SK-N-SH treated with all-trans-retinoic acid at 6 μM for 48 hours (cell line): ENCODE data around the gene SRPRA.

Experiments
- ATAC-seq: fragments of 200-7000 bp; cut with Tn5 transposase; 3 replicates; pipeline ENCODE4 v1.9.1; 2020; ENCODE audit warnings: mild to moderate bottlenecking, moderate library complexity
- ARNTL ChIP-seq: fragments of 450-650 bp; formaldehyde crosslinking; IDR thresholded peaks from 2 replicates; pipeline ENCODE4 v1.5.0; 2020; ENCODE audit warnings: low read depth, mild to moderate bottlenecking, moderate library complexity, borderline replicate concordance
- BACH2 ChIP-seq: fragments of 250-450 bp; sonication (Bioruptor Pico); IDR thresholded peaks from 2 replicates; pipeline ENCODE4 v1.9.0; 2021; ENCODE audit warnings: mild to moderate bottlenecking, borderline replicate concordance
- CSDC2 ChIP-seq: fragments of 250-450 bp; sonication (Bioruptor Pico); IDR thresholded peaks from 2 replicates; pipeline ENCODE4 v1.5.0; 2020; ENCODE audit warnings: mild to moderate bottlenecking, moderate library complexity
- ESRRG ChIP-seq: fragments of 250-450 bp; sonication (Bioruptor Pico); IDR thresholded peaks from 2 replicates; pipeline ENCODE4 v1.6.1; 2021; ENCODE audit warnings: mild to moderate bottlenecking
- ISL1 ChIP-seq: fragments of 250-450 bp; sonication (Bioruptor Pico); IDR thresholded peaks from 2 replicates; pipeline ENCODE4 v2.1.2; 2022; ENCODE audit warnings: mild to moderate bottlenecking, moderate library complexity
- OSR1 ChIP-seq: fragments of 250-450 bp; sonication (Bioruptor Pico); IDR thresholded peaks from 2 replicates; pipeline ENCODE4 v1.8.0; 2022; ENCODE audit warnings: moderate library complexity, mild to moderate bottlenecking, inconsistent platforms
- RARB ChIP-seq: fragments of 250-450 bp; sonication (Bioruptor Pico); IDR thresholded peaks from 2 replicates; pipeline ENCODE4 v1.8.0; 2021; ENCODE audit warnings: mild to moderate bottlenecking, moderate library complexity
- TCF4 ChIP-seq: fragments of 250-450 bp; sonication (Bioruptor Pico); IDR thresholded peaks from 2 replicates; pipeline ENCODE4 v1.8.0; 2021; ENCODE audit warnings: mild to moderate bottlenecking, moderate library complexity, borderline replicate concordance
- ZC3H10 ChIP-seq: fragments of 250-450 bp; sonication (Bioruptor Pico); IDR thresholded peaks from 2 replicates; pipeline ENCODE4 v1.5.1; 2021; ENCODE audit warnings: mild to moderate bottlenecking, moderate library complexity
- ZFP3 ChIP-seq: fragments of 250-450 bp; sonication (Bioruptor Pico); IDR thresholded peaks from 2 replicates; pipeline ENCODE4 v1.5.0; 2020; ENCODE audit warnings: mild to moderate bottlenecking, moderate library complexity
- ZFP30 ChIP-seq: fragments of 450-650 bp; formaldehyde crosslinking; IDR thresholded peaks from 2 replicates; pipeline ENCODE4 v1.5.0; 2022; ENCODE audit warnings: mild to moderate bottlenecking, moderate library complexity
- ZNF565 ChIP-seq: fragments of 450-650 bp; formaldehyde crosslinking; conservative IDR thresholded peaks from 2 replicates; pipeline ENCODE4 v1.5.0; 2020; ENCODE audit warnings: low read depth, mild to moderate bottlenecking, moderate library complexity
- ZNF70 ChIP-seq: fragments of 450-650 bp; formaldehyde crosslinking; IDR thresholded peaks from 2 replicates; pipeline ENCODE4 v1.5.0; 2020; ENCODE audit warnings: mild to moderate bottlenecking, moderate library complexity
- TF ChIP-seq, protein P1 (sequence below): fragments of 250-450 bp; sonication (Bioruptor Pico); IDR thresholded peaks from 2 replicates; pipeline ENCODE4 v1.5.1; 2020; ENCODE audit warnings: low read depth, mild to moderate bottlenecking, moderate library complexity
- TF ChIP-seq, protein P2 (sequence below): fragments of 250-450 bp; sonication (Bioruptor Pico); IDR thresholded peaks from 2 replicates; pipeline ENCODE4 v1.8.0; 2021; ENCODE audit warnings: low read depth, mild to moderate bottlenecking, moderate library complexity, borderline replicate concordance
- TF ChIP-seq, protein P3 (sequence below): fragments of 250-450 bp; sonication (Bioruptor Pico); IDR thresholded peaks from 2 replicates; pipeline ENCODE4 v1.5.0; 2020; ENCODE audit warnings: mild to moderate bottlenecking, moderate library complexity
- TF ChIP-seq, protein P4 (sequence below): fragments of 250-450 bp; sonication (Bioruptor Pico); IDR thresholded peaks from 2 replicates; pipeline ENCODE4 v1.5.1; 2021; ENCODE audit warnings: mild to moderate bottlenecking, moderate library complexity

Gene SRPRA

DNA sequence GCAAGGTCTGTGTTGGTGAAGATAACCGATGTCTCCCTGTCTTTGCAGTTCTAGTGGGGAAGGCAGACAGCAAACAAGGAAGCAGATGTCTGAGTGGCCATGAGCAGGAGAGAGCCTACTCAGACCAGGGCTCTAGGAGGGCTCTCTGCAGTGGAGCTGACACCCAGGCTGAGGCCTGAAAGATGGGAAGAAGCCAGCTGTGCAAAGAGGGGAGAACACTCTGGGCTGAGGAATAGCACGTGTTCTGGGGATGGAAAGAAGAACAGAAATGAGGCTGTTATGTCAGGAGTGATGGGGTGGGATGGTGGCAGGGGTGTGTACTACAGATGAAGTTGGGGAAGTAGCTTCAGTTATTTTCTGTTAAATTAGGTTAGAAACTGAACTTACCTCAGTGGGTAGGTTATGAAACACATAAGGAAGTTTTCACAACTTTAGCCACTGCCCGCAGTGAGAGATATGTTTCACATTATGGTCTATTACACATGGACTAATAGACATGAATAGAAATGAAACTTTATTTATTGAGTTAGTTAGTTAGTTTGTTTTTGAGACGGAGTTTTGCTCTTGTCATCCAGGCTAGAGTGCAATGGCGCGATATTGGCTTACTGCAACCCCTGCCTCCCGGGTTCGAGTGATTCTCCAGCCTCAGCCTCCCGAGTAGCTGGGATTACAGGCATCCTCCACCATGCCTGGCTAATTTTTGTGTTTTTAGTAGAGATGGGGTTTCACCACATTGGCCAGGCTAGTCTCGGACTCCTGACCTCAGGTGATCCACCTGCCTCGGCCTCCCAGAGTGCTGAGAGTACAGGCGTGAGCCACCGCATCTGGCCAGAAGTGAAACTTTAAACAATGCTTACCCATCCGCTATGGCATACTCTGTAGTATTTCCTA, 43.0 kb upstream of the SRPRA start:
- ATAC-seq = no peak
- TF ChIP-seq ZFP30 (CRISPR knock-in tag) (no peak), ZNF565 (CRISPR knock-in tag) (no peak), ZC3H10 (CRISPR knock-in tag) (no peak), ZFP3 (no peak), OSR1 (CRISPR knock-in tag) (no peak), ARNTL (no peak), ESRRG (CRISPR knock-in tag) (no peak), RARB (CRISPR knock-in tag) (no peak), ZNF70 (CRISPR knock-in tag) (no peak), BACH2 (CRISPR knock-in tag) (no peak), TCF4 (CRISPR knock-in tag) (no peak), CSDC2 (CRISPR knock-in tag) (no peak)
- TF ChIP-seq, protein P1, sequence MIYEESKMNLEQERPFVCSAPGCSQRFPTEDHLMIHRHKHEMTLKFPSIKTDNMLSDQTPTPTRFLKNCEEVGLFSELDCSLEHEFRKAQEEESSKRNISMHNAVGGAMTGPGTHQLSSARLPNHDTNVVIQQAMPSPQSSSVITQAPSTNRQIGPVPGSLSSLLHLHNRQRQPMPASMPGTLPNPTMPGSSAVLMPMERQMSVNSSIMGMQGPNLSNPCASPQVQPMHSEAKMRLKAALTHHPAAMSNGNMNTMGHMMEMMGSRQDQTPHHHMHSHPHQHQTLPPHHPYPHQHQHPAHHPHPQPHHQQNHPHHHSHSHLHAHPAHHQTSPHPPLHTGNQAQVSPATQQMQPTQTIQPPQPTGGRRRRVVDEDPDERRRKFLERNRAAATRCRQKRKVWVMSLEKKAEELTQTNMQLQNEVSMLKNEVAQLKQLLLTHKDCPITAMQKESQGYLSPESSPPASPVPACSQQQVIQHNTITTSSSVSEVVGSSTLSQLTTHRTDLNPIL (CRISPR knock-in tag) = no peak
- TF ChIP-seq, protein P2, sequence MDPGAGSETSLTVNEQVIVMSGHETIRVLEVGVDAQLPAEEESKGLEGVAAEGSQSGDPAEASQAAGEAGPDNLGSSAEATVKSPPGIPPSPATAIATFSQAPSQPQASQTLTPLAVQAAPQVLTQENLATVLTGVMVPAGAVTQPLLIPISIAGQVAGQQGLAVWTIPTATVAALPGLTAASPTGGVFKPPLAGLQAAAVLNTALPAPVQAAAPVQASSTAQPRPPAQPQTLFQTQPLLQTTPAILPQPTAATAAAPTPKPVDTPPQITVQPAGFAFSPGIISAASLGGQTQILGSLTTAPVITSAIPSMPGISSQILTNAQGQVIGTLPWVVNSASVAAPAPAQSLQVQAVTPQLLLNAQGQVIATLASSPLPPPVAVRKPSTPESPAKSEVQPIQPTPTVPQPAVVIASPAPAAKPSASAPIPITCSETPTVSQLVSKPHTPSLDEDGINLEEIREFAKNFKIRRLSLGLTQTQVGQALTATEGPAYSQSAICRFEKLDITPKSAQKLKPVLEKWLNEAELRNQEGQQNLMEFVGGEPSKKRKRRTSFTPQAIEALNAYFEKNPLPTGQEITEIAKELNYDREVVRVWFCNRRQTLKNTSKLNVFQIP (CRISPR knock-in tag) = no peak
- TF ChIP-seq, protein P3, sequence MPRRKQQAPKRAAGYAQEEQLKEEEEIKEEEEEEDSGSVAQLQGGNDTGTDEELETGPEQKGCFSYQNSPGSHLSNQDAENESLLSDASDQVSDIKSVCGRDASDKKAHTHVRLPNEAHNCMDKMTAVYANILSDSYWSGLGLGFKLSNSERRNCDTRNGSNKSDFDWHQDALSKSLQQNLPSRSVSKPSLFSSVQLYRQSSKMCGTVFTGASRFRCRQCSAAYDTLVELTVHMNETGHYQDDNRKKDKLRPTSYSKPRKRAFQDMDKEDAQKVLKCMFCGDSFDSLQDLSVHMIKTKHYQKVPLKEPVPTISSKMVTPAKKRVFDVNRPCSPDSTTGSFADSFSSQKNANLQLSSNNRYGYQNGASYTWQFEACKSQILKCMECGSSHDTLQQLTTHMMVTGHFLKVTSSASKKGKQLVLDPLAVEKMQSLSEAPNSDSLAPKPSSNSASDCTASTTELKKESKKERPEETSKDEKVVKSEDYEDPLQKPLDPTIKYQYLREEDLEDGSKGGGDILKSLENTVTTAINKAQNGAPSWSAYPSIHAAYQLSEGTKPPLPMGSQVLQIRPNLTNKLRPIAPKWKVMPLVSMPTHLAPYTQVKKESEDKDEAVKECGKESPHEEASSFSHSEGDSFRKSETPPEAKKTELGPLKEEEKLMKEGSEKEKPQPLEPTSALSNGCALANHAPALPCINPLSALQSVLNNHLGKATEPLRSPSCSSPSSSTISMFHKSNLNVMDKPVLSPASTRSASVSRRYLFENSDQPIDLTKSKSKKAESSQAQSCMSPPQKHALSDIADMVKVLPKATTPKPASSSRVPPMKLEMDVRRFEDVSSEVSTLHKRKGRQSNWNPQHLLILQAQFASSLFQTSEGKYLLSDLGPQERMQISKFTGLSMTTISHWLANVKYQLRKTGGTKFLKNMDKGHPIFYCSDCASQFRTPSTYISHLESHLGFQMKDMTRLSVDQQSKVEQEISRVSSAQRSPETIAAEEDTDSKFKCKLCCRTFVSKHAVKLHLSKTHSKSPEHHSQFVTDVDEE (CRISPR knock-in tag) = no peak

DNA sequence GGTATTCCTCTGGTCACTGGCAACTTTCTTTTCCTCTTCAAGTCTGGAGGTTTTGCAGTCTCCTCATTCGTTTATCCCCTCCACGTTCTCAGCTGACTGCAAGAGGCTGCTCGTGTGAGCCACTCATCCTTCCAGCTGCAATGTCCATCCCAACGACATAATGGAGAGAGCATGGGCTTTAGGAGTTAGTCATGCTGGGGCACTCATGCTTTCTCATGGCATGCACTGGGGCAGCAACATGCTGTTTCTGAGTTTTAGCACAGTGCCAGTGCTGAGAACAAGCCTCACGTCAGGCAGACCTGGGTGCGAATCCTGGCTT, 42.3 kb upstream of the SRPRA start:
- TF ChIP-seq, protein P4, sequence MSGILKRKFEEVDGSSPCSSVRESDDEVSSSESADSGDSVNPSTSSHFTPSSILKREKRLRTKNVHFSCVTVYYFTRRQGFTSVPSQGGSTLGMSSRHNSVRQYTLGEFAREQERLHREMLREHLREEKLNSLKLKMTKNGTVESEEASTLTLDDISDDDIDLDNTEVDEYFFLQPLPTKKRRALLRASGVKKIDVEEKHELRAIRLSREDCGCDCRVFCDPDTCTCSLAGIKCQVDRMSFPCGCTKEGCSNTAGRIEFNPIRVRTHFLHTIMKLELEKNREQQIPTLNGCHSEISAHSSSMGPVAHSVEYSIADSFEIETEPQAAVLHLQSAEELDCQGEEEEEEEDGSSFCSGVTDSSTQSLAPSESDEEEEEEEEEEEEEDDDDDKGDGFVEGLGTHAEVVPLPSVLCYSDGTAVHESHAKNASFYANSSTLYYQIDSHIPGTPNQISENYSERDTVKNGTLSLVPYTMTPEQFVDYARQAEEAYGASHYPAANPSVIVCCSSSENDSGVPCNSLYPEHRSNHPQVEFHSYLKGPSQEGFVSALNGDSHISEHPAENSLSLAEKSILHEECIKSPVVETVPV (CRISPR knock-in tag) = no peak
- TF ChIP-seq TCF4 (CRISPR knock-in tag) (no peak), ESRRG (CRISPR knock-in tag) (no peak), ISL1 (CRISPR knock-in tag) (no peak), ARNTL (no peak), ZC3H10 (CRISPR knock-in tag) (no peak), BACH2 (CRISPR knock-in tag) (no peak), ZFP3 (no peak)
- TF ChIP-seq, protein P2 (CRISPR knock-in tag) = no peak
- TF ChIP-seq, protein P1 (CRISPR knock-in tag) = no peak
- peak; percentile 13; the same call in 2 of the 3 replicates for ATAC-seq
